Endothelial cell of umbilical vein (primary cell): Measurements from ENCODE around the gene GSG1L. TPM values are rescaled to one million over a fixed set of nuclear protein-coding genes. Genes with fewer than 3 reads are reported as not detected.

Source experiments
- BruUV-seq: library from RNA; stranded (reverse); fragments of 400-500 nt; replicated peaks from 2 replicates; lab custom pipeline; 2021; lab: Mats Ljungman, UMichigan
- CTCF ChIA-PET: fragments of 300-600, 350-600 bp; sonication (Branson Sonifier 250); formaldehyde crosslinking; loops from one replicate; lab custom pipeline; 2021; ENCODE audit warnings: antibody characterized with exemption, inconsistent platforms; lab: Charles Lee
- POLR2A ChIA-PET: fragments of 300-600, 350-600 bp; sonication (Branson Sonifier 250); formaldehyde crosslinking; loops from one replicate; lab custom pipeline; 2021; ENCODE audit warnings: antibody characterized with exemption, inconsistent platforms; lab: Charles Lee
- DNase-seq: peaks from one replicate; pipeline ENCODE4 v3.0.0-alpha.2; 2011; ENCODE audit warnings: low read depth, low spot score
- FAIRE-seq: peaks from 2 replicates; lab custom pipeline; 2011; peaks lifted over from hg19 to GRCh38; lab: Jason Lieb, UNC
- H2AFZ ChIP-seq: 2 replicates; pipeline ENCODE4 v1.6.0; 2012; ENCODE audit warnings: low read depth, low read length, control low read depth, inconsistent platforms
- H3K27ac ChIP-seq: 2 replicates; pipeline ENCODE4 v1.5.1; 2011; ENCODE audit warnings: low read depth, mild to moderate bottlenecking, control low read depth, low read length, moderate library complexity; ENCODE audit not compliant: insufficient read depth
- H3K27me3 ChIP-seq, 2 experiments: 2 replicates each; pipeline versions ENCODE4 v1.6.0 to v1.6.1; 2011; ENCODE audit warnings: low read length in 2 of 2, mixed read lengths in 1 of 2; ENCODE audit not compliant: control insufficient read depth in 2 of 2, insufficient read depth in 2 of 2
- H3K36me3 ChIP-seq, 2 experiments: 2 replicates in 1 of 2; 3 replicates in 1 of 2; pipeline ENCODE4 v1.5.1; 2011; ENCODE audit warnings: low read length in 2 of 2, mild to moderate bottlenecking in 1 of 2, moderate library complexity in 1 of 2; ENCODE audit not compliant: control insufficient read depth in 2 of 2, insufficient read depth in 2 of 2; ENCODE audit errors: extremely low read depth in 1 of 2
- H3K4me1 ChIP-seq: 3 replicates; pipeline ENCODE4 v1.5.1; 2011; ENCODE audit warnings: mild to moderate bottlenecking, low read length; ENCODE audit not compliant: control insufficient read depth, insufficient read depth; ENCODE audit errors: extremely low read depth
- H3K4me2 ChIP-seq: 2 replicates; pipeline ENCODE4 v1.6.1; 2011; ENCODE audit warnings: low read length, control low read depth, mixed read lengths; ENCODE audit not compliant: insufficient read depth
- H3K4me3 ChIP-seq, 3 experiments: fragments of 200-600 bp in 1 of 3; sonication (generic), shearing (Covaris generic) in 1 of 3; replicated peaks in 1 of 3; 2 replicates each; pipeline ENCODE4 v1.5.1; 2011 to 2016; ENCODE audit warnings: control low read depth in 3 of 3, low read length in 3 of 3, mild to moderate bottlenecking in 2 of 3, inconsistent platforms in 1 of 3, low read depth in 1 of 3, moderate library complexity in 1 of 3; ENCODE audit not compliant: insufficient read depth in 1 of 3
- H3K79me2 ChIP-seq: 2 replicates; pipeline ENCODE4 v1.6.0; 2012; ENCODE audit warnings: low read length, inconsistent platforms; ENCODE audit not compliant: control insufficient read depth, insufficient read depth
- H3K9ac ChIP-seq: replicated peaks from 2 replicates; pipeline ENCODE3; 2011; ENCODE audit warnings: low read length, control low read depth; ENCODE audit not compliant: insufficient read depth; ENCODE audit errors: extremely low read depth
- H3K9me1 ChIP-seq: replicated peaks from 3 replicates; pipeline ENCODE4 v1.6.0; 2011; ENCODE audit warnings: mild to moderate bottlenecking, low read length; ENCODE audit not compliant: control insufficient read depth, insufficient read depth; ENCODE audit errors: extremely low read depth
- H3K9me3 ChIP-seq: replicated peaks from 2 replicates; pipeline ENCODE4 v1.5.1; 2012; ENCODE audit warnings: low read length, inconsistent platforms; ENCODE audit not compliant: control insufficient read depth, insufficient read depth
- H4K20me1 ChIP-seq: replicated peaks from 2 replicates; pipeline ENCODE3; 2011; ENCODE audit warnings: mild to moderate bottlenecking, low read length; ENCODE audit not compliant: control insufficient read depth, insufficient read depth; ENCODE audit errors: extremely low read depth
- CTCF ChIP-seq, 2 donors: IDR thresholded peaks; 1 replicate in 1 of 2; 2 replicates in 1 of 2; pipeline ENCODE4 v1.5.1; 2011; ENCODE audit warnings: low read length in 2 of 2, mild to moderate bottlenecking in 2 of 2, moderate library complexity in 2 of 2, control low read depth in 1 of 2, inconsistent platforms in 1 of 2, low read depth in 1 of 2; ENCODE audit not compliant: insufficient read depth in 1 of 2; ENCODE audit errors: extremely low read depth in 1 of 2
- EZH2 ChIP-seq: IDR thresholded peaks from 2 replicates; pipeline ENCODE4 v1.6.1; 2012; ENCODE audit warnings: borderline replicate concordance, low read depth, mild to moderate bottlenecking, moderate library complexity, low read length, inconsistent platforms; ENCODE audit not compliant: severe bottlenecking
- FOS ChIP-seq: IDR thresholded peaks from 2 replicates; pipeline ENCODE4 v1.6.1; 2011; ENCODE audit warnings: mild to moderate bottlenecking, low read length, moderate library complexity, borderline replicate concordance; ENCODE audit not compliant: insufficient read depth
- GATA2 ChIP-seq: IDR thresholded peaks from 2 replicates; pipeline ENCODE4 v1.7.0; 2011; ENCODE audit warnings: low read depth, mild to moderate bottlenecking, moderate library complexity, mixed read lengths, low read length; ENCODE audit not compliant: insufficient read length, insufficient read depth
- JUN ChIP-seq: IDR thresholded peaks from 2 replicates; pipeline ENCODE4 v1.6.1; 2011; ENCODE audit warnings: borderline replicate concordance, low read depth; ENCODE audit not compliant: insufficient read length, insufficient read depth
- MAX ChIP-seq: IDR thresholded peaks from 2 replicates; pipeline ENCODE4 v1.6.1; 2011; ENCODE audit not compliant: insufficient read depth, insufficient read length
- MYC ChIP-seq: IDR thresholded peaks from one replicate; pipeline ENCODE4 v1.6.1; 2011; ENCODE audit warnings: mild to moderate bottlenecking, low read depth, low read length
- POLR2A ChIP-seq: IDR thresholded peaks from 2 replicates; pipeline ENCODE4 v1.6.1; 2012; ENCODE audit warnings: low read depth, mild to moderate bottlenecking, control low read depth, low read length
- POLR2AphosphoS5 ChIP-seq: IDR thresholded peaks from 2 replicates; pipeline ENCODE4 v1.6.1; 2012; ENCODE audit warnings: low read depth, mild to moderate bottlenecking, control low read depth, low read length, moderate library complexity; ENCODE audit not compliant: insufficient read depth
- dilution Hi-C: fragments of 300-500 bp; cut with MboI; formaldehyde crosslinking; loops from one replicate; pipeline ENCODE4 v1.15.0; 2019; ENCODE audit warnings: low sequenced_read_pairs; ENCODE audit not compliant: extremely low pct_ligation_motif_present
- intact Hi-C: fragments of 100-400 bp; cut with micrococcal nuclease; formaldehyde crosslinking; loops from one replicate; pipeline ENCODE4 v1.10.0; 2022
- polyA plus RNA-seq, 4 experiments: library from polyadenylated mRNA; depleted of rRNA in 3 of 4; stranded (reverse) in 3 of 4; unstranded in 1 of 4; fragments of >200 nt; gene quantifications; 2 replicates each; pipeline versions ENCODE4 v1.2.1 to v1.2.3, GENCODE V29; 2011 to 2012; ENCODE audit warnings: missing spikeins in 1 of 4
- total RNA-seq: library from RNA; stranded (reverse); gene quantifications from 2 replicates; pipeline ENCODE4 v1.2.3, GENCODE V29; 2021

Gene GSG1L
- total and polyA plus RNA-seq, 2 donors (not counting 3 experiments of a cell fraction or from before 2014, with no cell fraction given): 0.06 TPM; not detected in 1

GRCh38 chr16:27927266-27927901, 136.1 kb downstream of the GSG1L start:
- H3K4me3 ChIP-seq: no peak overlapping the region
- no peaks in the 10 kb centered on the region for H4K20me1 ChIP-seq
- FAIRE-seq: no peak
- CTCF ChIA-PET: no interaction called here
- POLR2A ChIA-PET: no interaction called here
- H3K27me3 ChIP-seq: no peaks in the 10 kb centered on the region
- no peak overlapping the region for H3K27ac ChIP-seq
- H2AFZ ChIP-seq: no peak overlapping the region
- H3K9me3 ChIP-seq: no peaks in the 10 kb centered on the region
- H3K36me3 ChIP-seq: no peaks in the 10 kb centered on the region
- no peak for DNase-seq
- no peaks in the 10 kb centered on the region for H3K4me1 ChIP-seq
- no peak for TF ChIP-seq POLR2AphosphoS5
- TF ChIP-seq MAX: no peak
- no peak for TF ChIP-seq MYC
- no peak for TF ChIP-seq POLR2A
- no peak for TF ChIP-seq GATA2
- TF ChIP-seq EZH2: no peak
- TF ChIP-seq CTCF (IDR thresholded peaks at IDR 0.05; ENCODE audit: extremely low read depth in 1 of 2, insufficient read depth in 1 of 2, low read depth in 1 of 2, low read length in 2 of 2): no peak
- TF ChIP-seq FOS: no peak
- no peak for TF ChIP-seq JUN
- H3K79me2 ChIP-seq: no peaks in the 10 kb centered on the region
- H3K9ac ChIP-seq: no peak overlapping the region
- no peak overlapping the region for H3K4me2 ChIP-seq
- dilution Hi-C loops (no loop called here), intact Hi-C loops (no loop called here)
- no peaks in the 10 kb centered on the region for H3K9me1 ChIP-seq
- no TSS peak for BruUV-seq
